GM18519 (cell line): Measurements from ENCODE around the gene TCERG1L.

ENCODE experiments used
- ATAC-seq: cut with Tn5 transposase; IDR thresholded peaks from one replicate; pipeline ENCODE4 v1.9.1; 2021; ENCODE audit warnings: mild to moderate bottlenecking, moderate library complexity; ENCODE audit not compliant: unreplicated experiment, low FRiP score

Gene TCERG1L

DNA sequence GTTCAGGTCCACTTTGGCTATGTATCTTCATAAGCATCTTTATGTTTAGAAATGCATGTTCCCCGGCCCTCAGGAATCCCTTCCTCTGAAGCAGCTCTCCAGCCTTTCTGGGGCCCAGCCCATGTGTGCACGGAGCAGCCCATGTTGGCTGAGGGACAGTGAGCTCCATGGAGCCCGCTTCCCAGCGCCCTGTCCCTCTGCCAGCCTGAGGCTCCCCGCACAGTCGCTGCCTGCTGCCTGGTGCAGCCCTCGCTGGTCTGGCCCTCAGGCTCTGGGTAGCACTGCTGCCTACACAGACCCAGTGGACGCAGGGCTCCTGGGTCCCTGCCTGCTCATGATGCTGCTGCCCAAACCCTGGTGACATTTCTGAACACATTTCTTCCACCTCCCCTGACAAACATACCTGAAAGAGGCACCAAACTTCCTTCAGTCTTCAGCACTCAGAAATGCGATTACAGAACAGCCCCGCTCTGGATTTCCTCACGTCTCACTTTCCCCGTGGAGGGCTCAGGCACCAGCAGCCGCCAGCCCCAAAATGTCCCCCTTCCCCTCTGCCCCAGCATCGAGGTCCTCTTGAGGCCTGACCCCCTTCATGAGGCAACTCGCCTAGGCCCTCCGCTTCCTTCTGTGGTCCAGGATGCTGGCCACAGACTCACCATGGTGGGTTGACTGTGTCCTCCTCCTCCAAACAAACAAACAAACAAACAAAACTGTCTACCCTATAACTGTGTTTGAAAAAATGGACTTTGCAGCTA, 5.0 kb upstream of the TCERG1L start:
- ATAC-seq: no peak

DNA sequence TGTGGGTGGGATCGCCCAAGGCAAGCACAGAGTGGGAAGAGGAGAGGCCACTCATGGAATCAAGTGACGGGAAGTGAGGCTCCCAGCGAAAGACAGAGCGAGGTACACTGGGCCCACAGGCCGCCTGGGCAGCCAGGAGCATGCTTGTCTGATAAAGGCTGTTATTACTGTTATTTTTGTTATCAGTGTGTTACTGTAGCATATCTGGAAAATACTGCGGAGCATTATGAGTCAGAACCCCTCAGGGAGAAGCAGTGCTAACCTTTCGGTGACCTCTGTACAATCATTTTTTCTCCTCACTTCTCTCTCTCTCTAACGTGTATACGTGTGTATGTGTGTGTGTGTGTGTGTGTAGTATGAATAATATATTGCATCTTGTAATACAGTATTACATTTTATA, 3.8 kb upstream of the TCERG1L start:
- ATAC-seq: peak; percentile 63

DNA sequence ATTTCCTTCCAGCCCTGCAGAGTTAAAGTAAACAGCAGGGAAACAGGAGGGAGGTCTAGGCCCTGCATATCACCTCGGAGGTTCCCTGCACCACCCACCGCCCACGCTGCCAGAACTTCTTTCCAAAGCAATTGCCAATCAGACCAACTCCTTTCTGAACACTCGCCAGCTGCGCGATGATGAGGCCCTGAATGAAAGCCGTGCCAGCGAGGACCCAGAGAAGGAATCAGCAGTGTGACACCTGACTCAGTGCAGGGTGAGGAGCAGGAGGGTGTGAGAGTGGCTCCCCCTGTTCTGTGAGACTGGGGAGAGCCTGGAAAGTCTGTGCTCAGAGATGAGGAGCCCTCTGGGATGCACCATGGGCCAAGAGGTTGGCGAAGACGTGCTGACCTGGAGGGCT, 3.3 kb upstream of the TCERG1L start:
- ATAC-seq: no peak

DNA sequence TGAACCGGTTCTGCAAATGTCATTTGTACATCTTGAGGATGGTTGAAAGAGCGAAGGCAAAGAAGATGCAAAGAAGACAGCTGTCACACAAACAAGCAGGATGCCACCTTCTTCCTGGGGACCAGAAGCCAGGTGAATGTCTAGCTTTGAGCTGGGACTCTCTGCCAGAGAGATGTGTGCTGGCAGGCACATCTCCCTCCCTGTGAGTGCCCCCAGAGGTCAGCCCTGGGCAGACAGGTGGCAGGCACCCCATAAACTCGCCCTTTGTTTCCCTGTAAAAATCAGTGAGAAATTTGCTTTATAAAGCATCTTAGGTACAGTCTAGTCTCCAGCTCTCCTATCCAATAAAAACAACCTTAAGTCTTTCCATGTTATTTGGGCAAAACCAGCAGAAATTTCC, 2.6 kb upstream of the TCERG1L start:
- no peak for ATAC-seq

DNA sequence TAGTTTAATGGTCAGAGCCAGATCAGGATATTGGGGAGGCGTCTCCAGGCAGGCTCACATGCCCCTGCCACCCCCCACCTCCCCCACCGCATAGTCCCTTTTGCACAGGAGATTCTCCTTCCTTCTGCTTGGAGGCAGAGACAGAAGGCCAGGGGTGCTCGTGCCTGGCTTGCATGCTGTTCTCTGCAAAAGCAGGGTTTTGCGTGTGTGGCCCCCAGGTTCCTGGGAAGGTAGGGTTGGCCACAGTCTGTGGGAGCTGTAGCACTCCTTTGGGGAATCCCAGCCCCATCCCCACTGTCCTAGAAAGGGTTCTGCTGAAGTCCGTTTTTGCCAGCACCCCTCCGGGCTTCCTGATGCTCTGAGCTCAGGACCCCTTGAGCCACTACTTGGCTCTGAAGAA, 1.9 kb upstream of the TCERG1L start:
- no peak for ATAC-seq

DNA sequence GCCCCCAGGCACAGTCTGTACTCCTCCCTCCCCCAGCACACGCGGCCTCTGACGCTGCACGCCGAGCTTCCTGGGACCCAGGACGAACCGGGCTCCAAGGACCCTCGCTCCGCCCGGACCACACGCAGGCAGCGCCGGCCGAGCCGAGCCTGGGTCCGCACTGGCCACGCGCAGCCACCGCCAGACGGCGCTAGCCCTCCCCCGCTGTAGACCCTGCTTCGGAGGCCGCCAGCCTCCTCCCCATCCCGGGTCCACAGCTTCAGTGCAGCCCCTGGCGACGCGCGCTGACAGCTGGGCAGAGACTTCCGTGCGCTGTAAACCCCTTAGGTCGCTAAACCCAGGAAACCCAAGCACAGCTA, 936 bp upstream of the TCERG1L start:
- ATAC-seq: no peak

DNA sequence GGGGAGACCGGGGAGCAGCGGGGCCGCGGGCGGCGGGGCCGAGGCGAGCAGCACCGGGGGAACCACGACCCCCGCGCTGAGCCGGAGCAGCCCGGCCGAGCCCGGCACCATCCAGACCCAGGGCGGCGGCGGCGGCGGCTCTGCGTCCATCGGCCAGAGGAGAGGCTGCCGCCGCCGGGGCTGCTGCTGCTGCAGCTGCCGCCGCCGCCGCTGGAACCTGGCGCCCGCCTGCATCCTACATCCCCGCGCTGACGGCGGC, 190 bp downstream of the TCERG1L start:
- no peak for ATAC-seq

DNA sequence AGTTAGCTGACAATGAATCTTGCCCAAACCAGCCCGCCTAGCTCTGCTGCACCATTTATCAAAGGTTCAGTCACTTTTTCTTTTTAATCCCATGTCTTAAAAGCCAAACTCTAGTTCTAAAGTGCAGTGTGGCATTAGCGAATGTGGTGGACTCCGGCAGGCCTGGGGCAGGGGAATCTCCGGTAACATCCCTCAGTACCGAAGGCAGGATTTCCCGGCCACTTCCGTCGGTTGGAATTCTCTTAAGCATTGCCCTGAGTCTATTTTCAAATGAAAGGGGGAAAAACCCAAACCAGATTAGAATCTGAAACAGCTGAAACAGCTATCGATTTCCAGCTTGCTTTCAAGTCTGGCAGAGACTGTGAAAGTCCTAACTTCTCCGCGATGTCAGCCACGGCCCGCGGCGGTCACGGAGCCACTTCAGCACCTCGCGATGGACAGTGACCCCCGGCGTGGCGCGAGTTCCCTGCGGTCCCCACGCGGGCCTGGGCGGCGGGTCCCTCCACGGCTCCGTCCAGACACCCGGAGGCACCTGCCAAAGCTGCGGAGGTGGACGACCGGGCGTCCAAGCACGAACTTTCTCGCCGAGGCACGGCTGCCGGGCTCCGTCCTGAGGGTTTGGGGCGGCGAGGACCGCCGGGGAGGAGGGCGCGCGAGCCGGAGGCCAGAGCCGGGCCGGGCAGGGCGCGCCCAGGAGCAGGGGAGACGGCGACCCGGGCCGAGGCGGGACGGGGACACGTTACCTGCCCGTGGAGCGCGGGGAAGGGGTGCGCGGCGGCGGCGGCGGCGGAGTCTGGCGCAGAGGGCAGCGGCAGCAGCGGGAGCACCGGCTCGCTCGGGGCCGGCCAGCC, 745 bp downstream of the TCERG1L start:
- ATAC-seq: no peak

DNA sequence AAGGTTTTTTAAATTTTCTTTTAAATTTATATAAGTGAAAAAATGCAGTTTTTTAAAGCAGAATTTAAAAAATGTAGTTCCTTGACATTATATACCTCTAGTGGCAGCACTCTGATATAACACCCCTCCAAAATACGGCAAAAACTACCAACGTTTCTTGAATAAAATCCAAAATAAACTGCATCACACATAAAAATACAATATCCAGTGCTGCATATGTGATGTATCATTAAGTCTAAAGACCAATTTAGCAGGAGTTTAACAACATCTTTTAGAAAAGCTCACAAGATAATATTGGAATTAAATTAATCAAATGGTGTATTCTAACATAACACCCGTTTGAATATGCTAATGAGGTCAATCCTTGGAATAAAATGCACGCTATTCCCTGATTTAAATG, 1.4 kb downstream of the TCERG1L start:
- ATAC-seq: no peak

DNA sequence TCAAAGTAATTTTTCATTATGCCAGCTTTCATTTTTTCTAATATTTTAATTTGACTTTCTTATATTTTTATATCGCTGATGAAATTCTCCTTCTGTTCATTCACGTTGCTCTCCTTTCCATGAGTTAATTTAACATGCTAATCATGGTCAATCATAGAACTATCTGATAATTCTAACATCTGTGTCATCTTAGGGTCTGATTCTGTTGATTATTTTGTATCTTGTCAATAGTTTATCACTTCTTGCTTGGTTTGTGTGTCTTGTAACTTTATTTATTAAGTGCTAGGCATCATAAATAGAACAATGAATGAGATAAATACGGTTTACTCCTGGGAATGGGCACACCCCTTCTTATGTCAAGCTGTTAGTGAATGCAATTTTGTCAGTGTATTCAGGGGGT, 11.0 kb downstream of the TCERG1L start:
- no peak for ATAC-seq

DNA sequence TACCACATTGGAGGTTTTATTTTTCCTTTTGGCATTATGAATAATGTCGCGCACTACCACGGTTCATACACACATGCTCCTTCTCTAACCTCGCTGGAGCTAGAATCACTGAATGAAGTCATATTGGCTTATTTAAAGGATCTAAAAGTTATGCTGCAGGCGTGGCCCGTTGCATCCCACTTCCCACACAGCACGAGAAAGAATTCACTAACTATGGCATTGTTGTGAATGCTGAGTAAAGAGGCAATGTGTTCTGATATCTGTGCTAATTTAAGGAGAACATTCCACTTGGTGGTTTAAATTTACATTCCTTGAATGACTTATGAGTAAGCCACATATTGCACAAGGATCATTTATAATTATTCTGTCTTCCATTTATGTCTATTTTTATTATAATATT, 20.7 kb downstream of the TCERG1L start:
- ATAC-seq: no peak

DNA sequence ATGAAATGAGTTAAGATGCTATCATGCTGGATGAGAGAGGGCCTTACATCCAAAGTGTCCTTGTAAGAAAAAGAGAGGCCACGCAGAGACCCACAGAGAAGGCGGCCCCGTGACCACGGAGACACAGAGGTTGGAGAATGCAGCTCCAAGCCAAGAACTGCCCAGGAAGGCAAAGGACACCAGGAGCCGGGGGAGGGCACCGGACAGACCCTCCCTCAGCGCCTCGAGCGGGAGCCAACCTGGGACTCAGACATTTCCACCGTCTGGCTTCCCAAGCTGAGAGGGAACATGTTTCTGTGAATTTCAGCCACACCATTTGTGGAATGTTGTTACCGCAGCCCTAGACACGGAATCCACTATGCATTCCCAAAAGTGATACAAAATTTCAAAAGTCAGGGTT, 22.9 kb downstream of the TCERG1L start:
- no peak for ATAC-seq

DNA sequence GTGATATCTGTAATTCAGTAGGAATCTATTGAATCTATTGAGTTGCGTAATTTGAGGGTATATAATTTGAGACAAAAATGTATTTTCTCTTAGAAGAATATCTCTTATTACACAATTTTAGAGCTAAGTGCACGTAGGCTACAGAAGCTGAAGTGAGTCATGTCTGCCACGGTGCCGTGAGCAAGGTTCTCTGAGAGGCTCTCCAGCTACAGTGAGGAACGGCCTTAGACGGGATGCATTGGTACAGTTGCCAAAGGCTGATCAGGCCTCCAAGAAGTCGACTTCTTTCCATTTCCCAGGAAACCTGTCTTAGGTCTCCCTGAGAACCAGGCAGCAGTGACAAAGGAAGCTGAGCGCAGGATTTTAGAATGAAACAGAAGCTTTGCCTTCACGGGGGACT, 28.6 kb downstream of the TCERG1L start:
- ATAC-seq: no peak

DNA sequence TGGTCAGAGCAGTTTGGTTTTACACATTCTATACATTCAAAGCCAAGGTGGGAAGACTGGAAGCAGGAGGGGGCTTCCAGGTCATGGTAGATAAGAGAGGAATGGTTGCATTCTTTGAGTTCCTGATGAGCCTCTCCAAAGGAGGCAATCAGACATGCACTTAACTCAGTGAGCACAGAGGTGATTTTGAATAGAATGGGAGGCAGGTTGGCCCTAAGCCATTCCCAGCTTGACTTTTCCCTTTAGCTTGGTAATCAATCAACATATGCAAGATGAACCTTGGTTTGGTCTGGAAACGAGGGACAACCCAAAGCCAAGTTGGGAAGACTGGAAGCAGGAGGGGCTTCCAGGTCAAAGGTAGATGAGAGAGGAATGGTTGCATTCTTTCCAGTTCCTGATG, 31.4 kb downstream of the TCERG1L start:
- no peak for ATAC-seq

DNA sequence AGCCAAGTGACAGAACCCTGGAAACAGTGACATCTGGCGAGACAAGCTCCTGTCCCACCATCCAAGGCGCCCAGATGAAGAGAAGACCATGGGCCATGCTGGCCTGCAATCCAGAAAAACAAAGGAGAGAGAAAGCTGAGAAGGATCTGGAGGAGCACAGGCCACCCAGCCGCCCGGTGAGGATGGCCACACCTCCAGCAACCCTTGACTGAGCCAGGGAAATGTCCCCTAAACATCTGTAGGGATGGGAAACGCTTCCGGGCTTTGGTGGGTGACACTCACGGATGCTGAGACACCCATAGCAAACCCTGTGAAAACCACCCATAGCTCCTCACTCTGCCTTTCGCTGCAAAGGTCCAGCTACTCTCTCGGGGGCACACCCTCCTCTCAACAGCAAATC, 32.0 kb downstream of the TCERG1L start:
- no peak for ATAC-seq

DNA sequence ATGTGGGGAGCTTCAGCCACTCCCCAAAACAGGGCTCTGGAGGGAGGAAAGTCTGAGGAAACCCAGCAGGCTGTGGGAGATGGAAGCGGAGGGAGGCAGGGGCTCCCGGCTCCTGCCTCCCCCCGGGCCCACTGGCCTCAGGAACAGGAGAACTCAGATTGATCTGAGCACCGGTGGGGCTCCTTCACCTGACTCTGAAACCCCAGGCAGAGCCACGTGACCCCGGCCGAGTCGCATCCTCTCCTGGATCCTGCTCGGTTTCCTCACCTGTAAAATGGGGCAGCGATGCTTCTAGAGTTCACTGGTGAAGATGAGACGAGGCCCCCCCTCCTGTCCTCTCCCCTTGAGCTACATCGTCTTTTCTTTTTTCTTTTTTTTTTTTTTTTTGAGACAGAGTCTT, 33.6 kb downstream of the TCERG1L start:
- no peak for ATAC-seq

DNA sequence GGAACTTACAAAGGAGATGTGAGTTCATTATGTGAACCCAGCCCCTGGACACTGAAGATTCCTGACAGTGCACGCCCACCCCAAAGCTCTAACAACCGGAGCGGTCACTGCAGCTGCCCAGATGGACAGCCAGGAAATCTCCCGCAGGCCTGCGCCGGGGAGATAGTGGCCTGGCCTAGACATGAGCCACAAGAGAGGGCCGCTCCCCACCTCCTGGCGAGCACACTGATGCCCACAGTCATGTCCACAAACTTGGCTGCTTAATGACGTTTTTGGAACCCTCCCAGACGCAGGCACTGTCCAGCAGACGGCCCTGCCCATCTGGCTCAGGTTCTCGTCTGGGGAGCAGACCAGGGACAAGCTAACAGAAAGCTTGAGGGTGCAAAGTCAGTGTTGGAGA, 34.2 kb downstream of the TCERG1L start:
- no peak for ATAC-seq

DNA sequence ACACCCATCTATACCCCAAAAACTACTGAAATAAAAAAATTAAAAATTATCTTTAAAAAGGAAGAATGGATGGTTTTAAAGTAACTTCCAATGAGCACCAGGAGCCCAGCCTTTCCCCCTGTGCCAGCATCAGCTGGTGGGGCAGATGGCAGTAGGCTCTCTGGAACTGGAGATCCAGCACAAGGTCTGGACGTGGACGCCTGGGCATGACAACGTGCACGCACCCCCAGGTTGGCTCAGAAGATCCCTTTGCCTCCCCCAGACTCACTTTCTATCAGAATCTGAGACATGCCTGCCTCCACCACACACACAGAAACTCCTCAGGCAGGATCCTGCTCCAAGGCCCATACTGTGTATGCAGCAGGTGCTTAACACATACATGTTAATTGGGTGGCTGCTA, 35.8 kb downstream of the TCERG1L start:
- no peak for ATAC-seq

DNA sequence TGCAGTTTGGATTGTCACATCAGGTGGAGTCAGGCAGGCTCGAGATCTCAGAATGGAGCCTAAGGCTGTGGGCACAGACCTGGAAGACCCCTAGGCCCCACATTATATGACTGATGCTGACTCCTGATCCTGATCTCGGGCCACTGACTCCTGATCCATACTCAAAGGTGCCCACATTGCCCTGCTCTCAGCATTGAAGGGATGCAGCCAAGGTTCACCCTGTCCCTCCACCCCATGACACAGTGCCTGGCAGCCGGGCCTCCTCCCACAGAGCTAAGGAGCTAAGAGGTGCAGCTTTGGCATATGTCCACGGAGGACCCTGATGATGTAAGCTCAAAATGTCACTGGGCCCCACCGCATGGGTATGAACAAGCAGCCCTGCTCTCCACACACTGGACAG, 36.6 kb downstream of the TCERG1L start:
- no peak for ATAC-seq

DNA sequence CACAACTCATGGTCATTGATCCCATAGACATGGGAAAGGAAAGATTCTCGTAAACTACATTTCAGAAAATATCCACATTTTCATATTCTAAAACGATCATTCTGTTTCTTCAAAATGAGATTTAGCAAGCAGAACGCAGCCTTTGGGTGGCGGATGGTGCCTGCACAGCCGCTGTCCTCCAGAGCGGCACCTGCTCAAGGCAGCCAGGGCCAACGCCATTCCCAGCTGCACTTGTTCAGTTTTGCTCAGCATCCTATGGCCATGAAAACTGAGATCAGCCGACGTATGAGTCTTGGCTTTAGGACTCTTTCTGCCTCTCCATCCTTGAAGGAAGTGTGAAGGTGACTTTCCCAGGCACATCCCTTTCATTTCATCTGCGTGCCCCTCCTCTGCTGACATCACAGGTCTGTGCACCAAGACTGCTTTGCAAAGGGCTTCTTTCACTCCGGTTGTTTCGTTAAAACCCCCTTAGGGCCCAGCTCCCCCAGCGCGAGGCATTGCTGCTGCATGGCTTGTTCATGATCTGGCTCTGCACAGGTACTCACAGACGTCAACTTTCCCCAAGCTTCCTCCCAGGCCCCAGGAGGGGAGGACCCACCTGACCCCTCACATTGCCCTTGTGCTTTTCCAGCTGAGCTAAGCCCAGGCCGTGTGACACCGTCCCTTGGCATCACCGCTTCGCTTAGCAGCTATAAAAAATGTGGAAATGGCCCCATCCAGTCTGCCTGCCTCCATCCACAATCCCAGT, 37.2 kb downstream of the TCERG1L start:
- ATAC-seq: no peak

DNA sequence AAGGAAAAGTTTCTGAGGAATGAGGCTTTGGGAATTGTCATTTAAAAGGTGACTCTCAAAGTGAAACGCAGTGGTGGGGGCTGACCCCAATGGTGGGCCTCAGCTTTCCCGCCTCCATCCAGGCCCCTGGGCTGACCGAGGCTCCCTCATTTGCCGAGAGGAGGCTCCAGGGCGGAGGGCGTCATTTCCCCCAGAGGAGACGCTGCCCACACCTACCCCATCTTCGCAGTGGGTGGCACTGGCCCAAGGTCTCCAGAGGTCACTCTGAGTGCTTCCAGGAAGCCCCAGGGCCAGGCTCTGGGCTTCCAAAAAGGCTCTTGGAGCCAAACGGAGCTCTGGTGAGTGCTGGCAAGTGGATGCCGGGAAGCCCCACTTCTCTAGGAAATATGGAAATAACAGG, 38.0 kb downstream of the TCERG1L start:
- ATAC-seq: no peak
